GM12878 (cell line): ENCODE measurements around the gene KIF25. TPM values are rescaled to one million over a fixed set of nuclear protein-coding genes. Genes with fewer than 3 reads are reported as not detected.

Source experiments
- ATAC-seq: fragments of 200-7000 bp; cut with Tn5 transposase; 3 replicates; pipeline ENCODE4 v1.9.1; 2020; ENCODE audit warnings: mild to moderate bottlenecking, moderate library complexity
- BruUV-seq: library from RNA; stranded (reverse); fragments of 400-500 nt; replicated peaks from 2 replicates; lab custom pipeline; 2021; lab: Mats Ljungman, UMichigan
- CTCF ChIA-PET: fragments of 300-600 bp; sonication (Branson Sonifier 250); formaldehyde crosslinking; extraction: SDS; loops from one replicate; lab custom pipeline; 2021; ENCODE audit warnings: inconsistent platforms; lab: Yijun Ruan, JAX
- POLR2A ChIA-PET: fragments of 350-600 bp; formaldehyde crosslinking; extraction: SDS; loops from one replicate; lab custom pipeline; 2021; ENCODE audit warnings: inconsistent platforms; lab: Charles Lee
- RAD21 ChIA-PET: fragments of 300-600 bp; sonication (Branson Sonifier 250); formaldehyde crosslinking; loops from one replicate; lab custom pipeline; 2023; ENCODE audit warnings: antibody characterized with exemption; ENCODE audit not compliant: unreplicated experiment; lab: Charles Lee
- SMC1A ChIA-PET: fragments of 300-600 bp; sonication (Branson Sonifier 250); formaldehyde crosslinking; loops from one replicate; lab custom pipeline; 2023; ENCODE audit not compliant: unreplicated experiment, uncharacterized antibody; lab: Charles Lee
- DNase-seq: peaks from one replicate; pipeline ENCODE4 v3.0.0-alpha.2; 2011; ENCODE audit warnings: low read depth, low spot score
- FAIRE-seq: peaks from 3 replicates; lab custom pipeline; 2011; peaks lifted over from hg19 to GRCh38; lab: Jason Lieb, UNC
- H2AFZ ChIP-seq: 2 replicates; pipeline ENCODE4 v1.6.0; 2011; ENCODE audit warnings: low read depth, low read length, control low read depth; ENCODE audit not compliant: control insufficient read depth
- H3K27ac ChIP-seq: 2 replicates; pipeline ENCODE4 v1.5.1; 2011; ENCODE audit warnings: control low read depth; ENCODE audit not compliant: control insufficient read depth, insufficient read depth
- H3K27me3 ChIP-seq, 2 experiments: replicated peaks in 1 of 2; 2 replicates each; pipeline versions ENCODE4 v1.6.0 to v1.6.1; 2011; ENCODE audit warnings: low read length in 1 of 2; ENCODE audit not compliant: control insufficient read depth in 2 of 2, insufficient read depth in 2 of 2
- H3K36me3 ChIP-seq, 2 experiments: 2 replicates each; pipeline ENCODE4 v1.5.1; 2011; ENCODE audit warnings: low read length in 1 of 2; ENCODE audit not compliant: control insufficient read depth in 2 of 2, insufficient read depth in 2 of 2
- H3K4me1 ChIP-seq: 2 replicates; pipeline ENCODE4 v1.6.1; 2011; ENCODE audit warnings: mild to moderate bottlenecking, low read length, moderate library complexity, mixed read lengths; ENCODE audit not compliant: control insufficient read depth, insufficient read depth
- H3K4me2 ChIP-seq: 2 replicates; pipeline ENCODE4 v1.6.0; 2011; ENCODE audit warnings: control low read depth; ENCODE audit not compliant: control insufficient read depth, insufficient read depth
- H3K4me3 ChIP-seq: fragments of 200-600 bp; sonication (generic); 2 replicates; pipeline ENCODE4 v1.5.1; 2016
- H3K79me2 ChIP-seq: 2 replicates; pipeline ENCODE4 v1.6.0; 2011; ENCODE audit warnings: low read length; ENCODE audit not compliant: control insufficient read depth, insufficient read depth
- H3K9ac ChIP-seq: 2 replicates; pipeline ENCODE4 v1.8.0; 2011; ENCODE audit warnings: low read length, control low read depth, mixed read lengths; ENCODE audit not compliant: control insufficient read depth, insufficient read depth
- H3K9me3 ChIP-seq: replicated peaks from 3 replicates; pipeline ENCODE4 v1.5.1; 2011; ENCODE audit warnings: mild to moderate bottlenecking, low read length; ENCODE audit not compliant: control insufficient read depth, insufficient read depth
- H4K20me1 ChIP-seq: 2 replicates; pipeline ENCODE4 v1.6.0; 2011; ENCODE audit not compliant: control insufficient read depth, insufficient read depth
- BACH1 ChIP-seq: fragments of 450-650 bp; IDR thresholded peaks from 2 replicates; pipeline ENCODE4 v1.6.1; 2017; ENCODE audit warnings: mild to moderate bottlenecking, borderline replicate concordance
- BCL11A ChIP-seq: IDR thresholded peaks from 2 replicates; pipeline ENCODE4 v1.6.1; 2011; ENCODE audit warnings: low read depth, low read length
- GABPA ChIP-seq: IDR thresholded peaks from 2 replicates; pipeline ENCODE4 v1.6.1; 2014; ENCODE audit warnings: antibody characterized with exemption, low read depth, mild to moderate bottlenecking, inconsistent platforms
- KAT2A ChIP-seq: conservative IDR thresholded peaks from 2 replicates; pipeline ENCODE4 v1.6.1; 2011; ENCODE audit warnings: low read depth, low read length; ENCODE audit not compliant: control insufficient read depth
- KDM1A ChIP-seq: fragments of 200-600 bp; sonication (generic); IDR thresholded peaks from 2 replicates; pipeline ENCODE4 v1.6.1; 2016; ENCODE audit warnings: borderline replicate concordance
- MAX ChIP-seq: IDR thresholded peaks from 2 replicates; pipeline ENCODE4 v1.6.1; 2012; ENCODE audit warnings: low read depth, low read length, improper control_type of control experiment
- PAX5 ChIP-seq: IDR thresholded peaks from 2 replicates; pipeline ENCODE4 v1.6.1; 2011; ENCODE audit warnings: low read depth, low read length, borderline replicate concordance
- RCOR1 ChIP-seq: conservative IDR thresholded peaks from 2 replicates; pipeline ENCODE4 v1.6.1; 2012; ENCODE audit warnings: low read depth, low read length, improper control_type of control experiment
- TAF1 ChIP-seq: IDR thresholded peaks from 2 replicates; pipeline ENCODE4 v1.6.1; 2011; ENCODE audit warnings: mild to moderate bottlenecking, low read depth, low read length, borderline replicate concordance
- YY1 ChIP-seq: IDR thresholded peaks from 2 replicates; pipeline ENCODE4 v1.6.1; 2011; ENCODE audit warnings: low read depth, mild to moderate bottlenecking, low read length
- WGBS: methylation state at CpG from one replicate; pipeline ENCODE4 v1.1.6; 2016; ENCODE audit warnings: low lambda C conversion rate; ENCODE audit not compliant: insufficient replicate concordance, insufficient coverage; ENCODE audit errors: missing lambda C conversion rate; 5-methylcytosine and 5-hydroxymethylcytosine counted together
- in situ Hi-C: fragments of 300-500 bp; cut with MboI; formaldehyde crosslinking; loops from 9 replicates; pipeline ENCODE4 v1.14.3; 2018; ENCODE audit warnings: mixed read lengths
- intact Hi-C: fragments of 100-400 bp; cut with micrococcal nuclease; formaldehyde crosslinking; loops from one replicate; pipeline ENCODE4 v1.14.2; 2022; ENCODE audit not compliant: unreplicated experiment
- polyA plus RNA-seq, 11 experiments: library from polyadenylated mRNA; depleted of rRNA in 4 of 11; unstranded in 6 of 11; stranded (reverse) in 5 of 11; fragments of >200 nt; fragmentation: Nextera tagmentation in 4 of 11; fragmentation: Illumina TruSeq in 1 of 11; extraction: Ambion mirVana in 4 of 11; extraction: Trizol in 1 of 11; gene quantifications; 1 replicate in 1 of 11; 2 replicates in 10 of 11; pipeline versions ENCODE4 v1.2.1 to v1.2.3, GENCODE V29; 2011 to 2016; ENCODE audit warnings: inconsistent platforms in 2 of 11, missing spikeins in 2 of 11, low read depth in 1 of 11
- total RNA-seq, 4 experiments: library from RNA; depleted of rRNA in 3 of 4; stranded (reverse); fragments of >200 nt in 3 of 4; fragmentation: Illumina TruSeq in 1 of 4; extraction: Trizol in 1 of 4; gene quantifications; 2 replicates each; pipeline versions ENCODE4 v1.2.1 to v1.2.3, GENCODE V29; 2013 to 2021
- TF ChIP-seq, protein P1 (sequence below): IDR thresholded peaks from 2 replicates; pipeline ENCODE4 v1.6.1; 2011; ENCODE audit warnings: low read depth, low read length, improper control_type of control experiment, borderline replicate concordance
- TF ChIP-seq, protein P2 (sequence below): fragments of 450-650 bp; IDR thresholded peaks from 2 replicates; pipeline ENCODE4 v1.6.1; 2017; ENCODE audit warnings: mild to moderate bottlenecking, low read depth, inconsistent platforms; ENCODE audit not compliant: poor library complexity, severe bottlenecking

The KIF25 gene
- total and polyA plus RNA-seq, 10 of the 15 experiments (the other 5 are each of a cell fraction or from before 2014, with no cell fraction given): not detected

- Histone ChIP-seq H3K4me1 (no peaks in the 10 kb centered on the region), H3K9me3 (no peaks in the 10 kb centered on the region), H2AFZ (no peak overlapping the region), H3K79me2 (no peaks in the 10 kb centered on the region), H3K27me3 (no peaks in the 10 kb centered on the region), H3K4me2 (no peak overlapping the region), H4K20me1 (no peaks in the 10 kb centered on the region), H3K36me3 (peaks cover 2 to 10% of the 10 kb centered on the region in 2 experiments; a peak in 3 of 4 replicates), H3K4me3 (no peak overlapping the region), H3K27ac (no peak overlapping the region), H3K9ac (no peak overlapping the region)
- 91% methylated on average over 8 of the region's 8 CpGs for WGBS
- SMC1A ChIA-PET: no interaction called here
- BruUV-seq: no TSS peak
- FAIRE-seq (no peak), ATAC-seq (no peak), DNase-seq (no peak)
- in situ Hi-C loops (no loop called here), intact Hi-C loops (no loop called here)
- RAD21 ChIA-PET: no interaction called here
- CTCF ChIA-PET: no interaction called here
- no peak for TF ChIP-seq YY1
- TF ChIP-seq, protein P1, sequence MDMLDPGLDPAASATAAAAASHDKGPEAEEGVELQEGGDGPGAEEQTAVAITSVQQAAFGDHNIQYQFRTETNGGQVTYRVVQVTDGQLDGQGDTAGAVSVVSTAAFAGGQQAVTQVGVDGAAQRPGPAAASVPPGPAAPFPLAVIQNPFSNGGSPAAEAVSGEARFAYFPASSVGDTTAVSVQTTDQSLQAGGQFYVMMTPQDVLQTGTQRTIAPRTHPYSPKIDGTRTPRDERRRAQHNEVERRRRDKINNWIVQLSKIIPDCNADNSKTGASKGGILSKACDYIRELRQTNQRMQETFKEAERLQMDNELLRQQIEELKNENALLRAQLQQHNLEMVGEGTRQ: no peak
- no peak for TF ChIP-seq KDM1A
- no peak for TF ChIP-seq TAF1
- TF ChIP-seq BCL11A: no peak
- TF ChIP-seq KAT2A: no peak
- TF ChIP-seq, protein P2, sequence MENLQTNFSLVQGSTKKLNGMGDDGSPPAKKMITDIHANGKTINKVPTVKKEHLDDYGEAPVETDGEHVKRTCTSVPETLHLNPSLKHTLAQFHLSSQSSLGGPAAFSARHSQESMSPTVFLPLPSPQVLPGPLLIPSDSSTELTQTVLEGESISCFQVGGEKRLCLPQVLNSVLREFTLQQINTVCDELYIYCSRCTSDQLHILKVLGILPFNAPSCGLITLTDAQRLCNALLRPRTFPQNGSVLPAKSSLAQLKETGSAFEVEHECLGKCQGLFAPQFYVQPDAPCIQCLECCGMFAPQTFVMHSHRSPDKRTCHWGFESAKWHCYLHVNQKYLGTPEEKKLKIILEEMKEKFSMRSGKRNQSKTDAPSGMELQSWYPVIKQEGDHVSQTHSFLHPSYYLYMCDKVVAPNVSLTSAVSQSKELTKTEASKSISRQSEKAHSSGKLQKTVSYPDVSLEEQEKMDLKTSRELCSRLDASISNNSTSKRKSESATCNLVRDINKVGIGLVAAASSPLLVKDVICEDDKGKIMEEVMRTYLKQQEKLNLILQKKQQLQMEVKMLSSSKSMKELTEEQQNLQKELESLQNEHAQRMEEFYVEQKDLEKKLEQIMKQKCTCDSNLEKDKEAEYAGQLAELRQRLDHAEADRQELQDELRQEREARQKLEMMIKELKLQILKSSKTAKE: no peak
- TF ChIP-seq MAX: no peak
- TF ChIP-seq BACH1: no peak
- TF ChIP-seq PAX5: no peak
- TF ChIP-seq GABPA: no peak
- no peak for TF ChIP-seq RCOR1
- POLR2A ChIA-PET: interaction anchor here (0.5 kb wide), 1 partner anchor 11 kb away, joined by 4 read pairs; no protein-coding TSS in a partner anchor
Measured at GRCh38 chr6:167966540-167966905, 30.9 kb upstream of the KIF25 start.
